H1 (cell line): Measurements from ENCODE around the gene CYBB. TPM values are rescaled to one million over a fixed set of nuclear protein-coding genes. Genes with fewer than 3 reads are reported as not detected.

Experiments
- CTCF ChIA-PET: fragments of 300-600 bp; sonication (Branson Sonifier 250); formaldehyde crosslinking; loops from one replicate; lab custom pipeline; 2021; ENCODE audit not compliant: partially characterized antibody; lab: Charles Lee
- POLR2A ChIA-PET: fragments of 300-600 bp; sonication (Branson Sonifier 250); formaldehyde crosslinking; loops from one replicate; lab custom pipeline; 2021; ENCODE audit warnings: inconsistent platforms; ENCODE audit not compliant: partially characterized antibody; lab: Charles Lee
- DNase-seq, 2 experiments: peaks; one replicate each; pipeline versions ENCODE4 v3.0.0 to v3.0.0-alpha.2; 2010 to 2022; ENCODE audit warnings: low spot score in 2 of 2, low read depth in 1 of 2, mixed read lengths in 1 of 2
- FAIRE-seq: peaks from 2 replicates; lab custom pipeline; 2011; peaks lifted over from hg19 to GRCh38; lab: Jason Lieb, UNC
- H2AFZ ChIP-seq: 2 replicates; pipeline ENCODE4 v1.8.1; 2012; ENCODE audit warnings: low read length, inconsistent platforms
- H2AK5ac ChIP-seq: 2 replicates; pipeline ENCODE4 v1.6.1; 2013; ENCODE audit warnings: low read depth, low read length
- H2BK120ac ChIP-seq: replicated peaks from 2 replicates; pipeline ENCODE3; 2013; ENCODE audit warnings: low read depth, low read length, inconsistent platforms
- H2BK12ac ChIP-seq: 2 replicates; pipeline ENCODE4 v1.6.1; 2013; ENCODE audit warnings: low read depth, low read length
- H2BK15ac ChIP-seq: 2 replicates; pipeline ENCODE4 v1.6.1; 2013; ENCODE audit warnings: low read length
- H2BK20ac ChIP-seq: 2 replicates; pipeline ENCODE4 v1.6.1; 2013; ENCODE audit warnings: low read length
- H2BK5ac ChIP-seq: 2 replicates; pipeline ENCODE4 v1.6.1; 2013; ENCODE audit warnings: low read depth, low read length
- H3K14ac ChIP-seq: 2 replicates; pipeline ENCODE4 v1.6.1; 2013; ENCODE audit warnings: inconsistent platforms; ENCODE audit not compliant: insufficient read length
- H3K18ac ChIP-seq: 2 replicates; pipeline ENCODE4 v1.6.1; 2013; ENCODE audit warnings: low read length; ENCODE audit errors: extremely low read depth
- H3K23ac ChIP-seq: 2 replicates; pipeline ENCODE4 v1.6.1; 2013; ENCODE audit warnings: inconsistent platforms; ENCODE audit not compliant: insufficient read length
- H3K23me2 ChIP-seq: 2 replicates; pipeline ENCODE4 v1.6.1; 2013; ENCODE audit warnings: low read depth, low read length
- H3K27ac ChIP-seq: 2 replicates; pipeline ENCODE4 v1.6.1; 2011; ENCODE audit warnings: low read depth, low read length, inconsistent platforms
- H3K27me3 ChIP-seq, 4 experiments: replicated peaks in 1 of 4; 1 replicate in 1 of 4; 2 replicates in 3 of 4; pipeline versions ENCODE4 v1.6.1 to v1.8.1; 2011 to 2013; ENCODE audit warnings: low read length in 3 of 4, mild to moderate bottlenecking in 3 of 4, inconsistent platforms in 2 of 4, mixed read lengths in 2 of 4, moderate library complexity in 1 of 4; ENCODE audit not compliant: control insufficient read depth in 3 of 4, insufficient read depth in 3 of 4; ENCODE audit errors: extremely low read depth in 1 of 4
- H3K36me3 ChIP-seq, 4 experiments: 2 replicates each; pipeline versions ENCODE4 v1.6.1 to v1.8.1; 2011 to 2013; ENCODE audit warnings: mild to moderate bottlenecking in 4 of 4, low read length in 3 of 4, moderate library complexity in 2 of 4, control low read depth in 1 of 4, inconsistent platforms in 1 of 4; ENCODE audit not compliant: insufficient read depth in 4 of 4, control insufficient read depth in 2 of 4
- H3K4ac ChIP-seq: replicated peaks from 2 replicates; pipeline ENCODE3; 2013; ENCODE audit warnings: low read length, low read depth, mixed read lengths, inconsistent platforms; ENCODE audit not compliant: insufficient read length
- H3K4me1 ChIP-seq, 4 experiments: replicated peaks in 1 of 4; 1 replicate in 1 of 4; 2 replicates in 3 of 4; pipeline versions ENCODE4 v1.6.1 to v1.8.1; 2011 to 2013; ENCODE audit warnings: low read length in 3 of 4, inconsistent platforms in 2 of 4, mixed read lengths in 1 of 4; ENCODE audit not compliant: insufficient read depth in 4 of 4, control insufficient read depth in 3 of 4
- H3K4me2 ChIP-seq, 2 experiments: 2 replicates each; pipeline versions ENCODE4 v1.6.1 to v1.8.1; 2011 to 2013; ENCODE audit warnings: low read depth in 2 of 2, low read length in 2 of 2, control low read depth in 1 of 2, inconsistent platforms in 1 of 2, mild to moderate bottlenecking in 1 of 2; ENCODE audit not compliant: insufficient read depth in 1 of 2
- H3K4me3 ChIP-seq, 4 experiments: fragments of 200-600, 300-600 bp in 1 of 4; sonication (generic), shearing (Covaris generic), sonication (Bioruptor Twin) in 1 of 4; 2 replicates each; pipeline versions ENCODE4 v1.5.1 to v1.8.1; 2011 to 2016; ENCODE audit warnings: low read length in 4 of 4, low read depth in 3 of 4, control low read depth in 2 of 4, inconsistent platforms in 2 of 4, mild to moderate bottlenecking in 2 of 4, mixed read lengths in 1 of 4, moderate library complexity in 1 of 4; ENCODE audit not compliant: insufficient read depth in 2 of 4; ENCODE audit errors: extremely low read depth in 1 of 4
- H3K56ac ChIP-seq: replicated peaks from 2 replicates; pipeline ENCODE3; 2013; ENCODE audit warnings: low read depth, mild to moderate bottlenecking, mixed read lengths, low read length, inconsistent platforms; ENCODE audit not compliant: insufficient read length
- H3K79me1 ChIP-seq: 2 replicates; pipeline ENCODE4 v1.6.1; 2013; ENCODE audit warnings: low read depth, low read length, control low read depth
- H3K79me2 ChIP-seq, 2 experiments: 2 replicates each; pipeline versions ENCODE4 v1.6.1 to v1.8.1; 2012 to 2013; ENCODE audit warnings: low read length in 2 of 2, mild to moderate bottlenecking in 2 of 2, inconsistent platforms in 1 of 2; ENCODE audit not compliant: insufficient read depth in 2 of 2, control insufficient read depth in 1 of 2
- H3K9ac ChIP-seq, 4 experiments: replicated peaks in 1 of 4; 1 replicate in 1 of 4; 2 replicates in 3 of 4; pipeline versions ENCODE4 v1.6.1 to v1.8.1; 2011 to 2013; ENCODE audit warnings: low read depth in 3 of 4, low read length in 3 of 4, control low read depth in 2 of 4, mild to moderate bottlenecking in 2 of 4, moderate library complexity in 2 of 4, inconsistent platforms in 1 of 4; ENCODE audit errors: extremely low read depth in 1 of 4
- H3K9me3 ChIP-seq, 2 experiments: 2 replicates each; pipeline versions ENCODE4 v1.6.1 to v1.8.1; 2012 to 2013; ENCODE audit warnings: mild to moderate bottlenecking in 2 of 2, moderate library complexity in 2 of 2, control low read depth in 1 of 2, inconsistent platforms in 1 of 2, low read depth in 1 of 2, low read length in 1 of 2, mixed read lengths in 1 of 2; ENCODE audit not compliant: insufficient read depth in 2 of 2
- H4K20me1 ChIP-seq, 2 experiments: replicated peaks in 1 of 2; 2 replicates each; pipeline versions ENCODE3 to v1.8.1; 2011 to 2013; ENCODE audit warnings: inconsistent platforms in 2 of 2, low read length in 2 of 2, mild to moderate bottlenecking in 1 of 2; ENCODE audit not compliant: insufficient read depth in 2 of 2, control insufficient read depth in 1 of 2
- H4K5ac ChIP-seq: 2 replicates; pipeline ENCODE4 v1.6.1; 2013; ENCODE audit warnings: low read length, low read depth, mixed read lengths, inconsistent platforms; ENCODE audit not compliant: insufficient read length
- H4K8ac ChIP-seq: 2 replicates; pipeline ENCODE4 v1.8.0; 2013; ENCODE audit warnings: mild to moderate bottlenecking, moderate library complexity, low read length, inconsistent platforms; ENCODE audit not compliant: insufficient read depth; ENCODE audit errors: extremely low read depth
- H4K91ac ChIP-seq: replicated peaks from 2 replicates; pipeline ENCODE3; 2013; ENCODE audit warnings: low read length, mixed read lengths, inconsistent platforms; ENCODE audit not compliant: insufficient read length
- WGBS, 2 experiments: shearing (Covaris generic) in 1 of 2; methylation state at CpG; one replicate each; pipeline versions ENCODE4 v1.1.6 to v1.1.7; 2013 to 2015; ENCODE audit warnings: low lambda C conversion rate in 2 of 2, mixed read lengths in 2 of 2, inconsistent platforms in 1 of 2, low coverage in 1 of 2, missing lambda C conversion rate in 1 of 2; ENCODE audit not compliant: insufficient replicate concordance in 2 of 2, insufficient coverage in 1 of 2, insufficient read length in 1 of 2; ENCODE audit errors: extremely low coverage in 1 of 2, missing lambda C conversion rate in 1 of 2; 5-methylcytosine and 5-hydroxymethylcytosine counted together
- polyA plus RNA-seq, 7 experiments: library from polyadenylated mRNA; depleted of rRNA in 3 of 7; stranded (reverse) in 5 of 7; unstranded in 2 of 7; fragments of >200 nt in 5 of 7; fragments of 200-250 nt in 2 of 7; gene quantifications; 1 replicate in 5 of 7; 2 replicates in 1 of 7; 4 replicates in 1 of 7; pipeline versions ENCODE4 v1.2.1 to v1.2.3, GENCODE V29; 2011 to 2013; ENCODE audit warnings: missing spikeins in 2 of 7, mixed read lengths in 2 of 7
- total RNA-seq: library from RNA; stranded (reverse); fragmentation: NEBNext Ultra II Directional; extraction: Animal tissue kit (Norgen Biotek cat#: 25700); gene quantifications from 2 replicates; pipeline ENCODE4 v1.2.1, GENCODE V29; 2021

CYBB gene
- total and polyA plus RNA-seq, 2 of the 8 experiments (the other 6 are each of a cell fraction or from before 2014, with no cell fraction given): 0.03 to 0.09 TPM

- H4K8ac ChIP-seq: no peak overlapping the region
- no peak overlapping the region for H4K91ac ChIP-seq
- no peak overlapping the region for H2BK120ac ChIP-seq
- H2AFZ ChIP-seq: no peak overlapping the region
- H3K23me2 ChIP-seq: no peaks in the 10 kb centered on the region
- H2BK5ac ChIP-seq: no peak overlapping the region
- H3K9ac ChIP-seq: no peak overlapping the region
- ChIA-PET POLR2A (no interaction called here), CTCF (interaction anchor here (0.6 to 1.1 kb wide), 2 partner anchors 151 to 388 kb away, joined by 3 read pairs; no protein-coding TSS in a partner anchor)
- H3K18ac ChIP-seq: no peak overlapping the region
- H4K5ac ChIP-seq: no peak overlapping the region
- H2BK12ac ChIP-seq: no peak overlapping the region
- H3K36me3 ChIP-seq: no peaks in the 10 kb centered on the region
- DNase-seq (no peak), FAIRE-seq (no peak)
- H3K4me2 ChIP-seq: no peak overlapping the region
- H3K56ac ChIP-seq: no peak overlapping the region
- H3K14ac ChIP-seq: no peak overlapping the region
- no peak overlapping the region for H2AK5ac ChIP-seq
- no peak overlapping the region for H3K4me3 ChIP-seq
- no peaks in the 10 kb centered on the region for H4K20me1 ChIP-seq
- H3K4ac ChIP-seq: no peak overlapping the region
- H3K4me1 ChIP-seq: no peaks in the 10 kb centered on the region
- 100% methylated on average over 3 of the region's 3 CpGs; no CpG with 5 or more reads in 1 of the 2 experiments for WGBS, 2 experiments
- no peak overlapping the region for H2BK15ac ChIP-seq
- H3K79me1 ChIP-seq: no peaks in the 10 kb centered on the region
- no peaks in the 10 kb centered on the region for H3K27me3 ChIP-seq
- no peak overlapping the region for H3K23ac ChIP-seq
- no peak overlapping the region for H3K27ac ChIP-seq
- H3K79me2 ChIP-seq: no peaks in the 10 kb centered on the region
- H2BK20ac ChIP-seq: no peak overlapping the region
- no peaks in the 10 kb centered on the region for H3K9me3 ChIP-seq
Observed at GRCh38 chrX:37786624-37787422, 7.0 kb downstream of the CYBB start.
